ENCODE results near the gene RIN1.

The RIN1 gene

DNA sequence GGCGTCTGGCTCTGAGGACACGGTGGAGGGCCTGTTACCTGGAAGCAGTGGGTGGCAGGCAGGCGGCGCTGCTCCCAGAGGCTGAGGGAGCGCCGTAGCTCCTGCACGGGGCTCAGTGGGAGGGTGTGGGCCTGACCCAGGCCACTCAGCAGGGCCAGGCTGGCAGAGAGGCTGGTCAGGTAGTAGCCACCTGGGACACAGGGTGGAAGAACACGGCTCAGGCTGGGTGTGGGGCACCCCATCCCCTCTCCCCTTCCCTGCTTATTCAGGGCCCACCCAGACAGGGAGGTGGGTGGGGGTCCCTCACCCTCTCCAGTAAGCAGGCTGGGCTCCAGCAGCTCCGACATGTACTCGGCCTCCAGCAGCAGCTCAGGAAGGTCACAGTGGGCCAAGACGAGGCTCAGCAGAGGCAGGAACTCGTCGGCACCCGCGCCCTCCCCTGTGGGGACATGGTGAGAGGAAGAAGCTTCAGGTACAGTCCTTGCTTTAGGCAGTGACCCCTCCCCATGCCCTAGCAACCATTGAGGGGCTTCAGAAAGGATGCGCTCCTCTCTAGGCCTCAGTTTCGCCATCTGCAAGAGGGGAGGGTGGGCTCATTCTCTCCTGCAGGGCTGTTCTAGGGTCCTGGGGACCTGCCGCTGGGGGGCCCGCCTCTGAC is 2.9 kb downstream of the RIN1 start:
- 92 to 96% methylated on average over 19 of the region's 19 CpGs for WGBS, 2 experiments
- H3K4me1 ChIP-seq (ENCODE audit: control insufficient read depth, insufficient read depth, low read length): peaks cover 20% of the 10 kb centered on the region
- no peak overlapping the region for H3K27ac ChIP-seq (ENCODE audit: insufficient read depth, low read depth, low read length, poor library complexity, severe bottlenecking)
- no peaks in the 10 kb centered on the region for H3K9me3 ChIP-seq (ENCODE audit: control insufficient read depth, low read length)
- H3K36me3 ChIP-seq (ENCODE audit: control insufficient read depth, insufficient read depth, low read length): no peaks in the 10 kb centered on the region
- H3K27me3 ChIP-seq (ENCODE audit: control insufficient read depth, insufficient read depth, low read length, poor library complexity, severe bottlenecking): peaks cover 12% of the 10 kb centered on the region
- H3K4me3 ChIP-seq (ENCODE audit: insufficient read depth, low read depth, low read length): no peak overlapping the region

DNA sequence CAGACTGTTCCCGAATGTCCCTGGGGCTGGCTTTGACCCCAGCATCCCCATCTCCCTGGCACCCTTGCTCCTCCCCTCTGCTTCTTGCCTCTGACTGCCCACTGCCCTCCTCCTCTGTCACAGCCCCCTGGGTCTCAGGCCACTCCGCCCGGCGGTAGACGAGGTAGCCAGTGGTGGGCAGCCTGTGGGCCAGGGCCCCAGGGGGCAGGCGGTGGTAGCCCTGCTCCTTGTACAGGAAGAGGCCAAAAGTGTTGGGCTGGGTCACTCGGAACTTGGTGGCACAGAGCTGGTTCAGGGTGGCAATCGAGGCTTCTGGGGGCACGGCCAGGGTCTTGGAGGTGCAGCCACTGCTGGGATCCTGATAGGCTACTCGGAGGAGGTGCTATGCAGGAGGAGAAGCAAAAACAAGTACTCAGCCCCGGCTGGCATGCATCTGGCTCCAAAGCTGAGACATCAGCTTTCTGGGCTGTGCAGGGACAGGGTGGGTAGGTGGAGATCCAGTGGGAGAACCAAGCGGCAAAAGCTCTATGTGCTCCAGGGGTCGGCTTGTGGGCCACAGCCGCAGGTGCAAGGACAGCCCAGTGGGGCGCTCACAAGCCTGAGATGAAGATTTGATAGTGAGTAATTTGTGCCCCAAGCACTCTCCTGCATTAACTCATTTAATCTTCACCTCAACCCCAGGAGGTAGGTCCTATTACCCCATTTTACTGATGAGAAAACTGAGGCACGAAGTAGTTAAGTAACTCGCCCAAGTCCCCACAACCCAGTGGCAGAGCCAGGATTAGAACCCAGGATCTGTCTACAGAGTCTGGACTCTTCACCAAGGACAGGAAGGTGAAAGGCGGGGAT is 3.6 kb downstream of the RIN1 start:
- Histone ChIP-seq H3K27me3 (ENCODE audit: control insufficient read depth, insufficient read depth, low read length, poor library complexity, severe bottlenecking) (peaks cover 12% of the 10 kb centered on the region), H3K9me3 (ENCODE audit: control insufficient read depth, low read length) (no peaks in the 10 kb centered on the region), H3K36me3 (ENCODE audit: control insufficient read depth, insufficient read depth, low read length) (no peaks in the 10 kb centered on the region), H3K27ac (ENCODE audit: insufficient read depth, low read depth, low read length, poor library complexity, severe bottlenecking) (no peak overlapping the region), H3K4me3 (ENCODE audit: insufficient read depth, low read depth, low read length) (no peak overlapping the region), H3K4me1 (ENCODE audit: control insufficient read depth, insufficient read depth, low read length) (peaks cover 20% of the 10 kb centered on the region)
- WGBS, 2 experiments: 82% methylated on average over 18 of the region's 18 CpGs

DNA sequence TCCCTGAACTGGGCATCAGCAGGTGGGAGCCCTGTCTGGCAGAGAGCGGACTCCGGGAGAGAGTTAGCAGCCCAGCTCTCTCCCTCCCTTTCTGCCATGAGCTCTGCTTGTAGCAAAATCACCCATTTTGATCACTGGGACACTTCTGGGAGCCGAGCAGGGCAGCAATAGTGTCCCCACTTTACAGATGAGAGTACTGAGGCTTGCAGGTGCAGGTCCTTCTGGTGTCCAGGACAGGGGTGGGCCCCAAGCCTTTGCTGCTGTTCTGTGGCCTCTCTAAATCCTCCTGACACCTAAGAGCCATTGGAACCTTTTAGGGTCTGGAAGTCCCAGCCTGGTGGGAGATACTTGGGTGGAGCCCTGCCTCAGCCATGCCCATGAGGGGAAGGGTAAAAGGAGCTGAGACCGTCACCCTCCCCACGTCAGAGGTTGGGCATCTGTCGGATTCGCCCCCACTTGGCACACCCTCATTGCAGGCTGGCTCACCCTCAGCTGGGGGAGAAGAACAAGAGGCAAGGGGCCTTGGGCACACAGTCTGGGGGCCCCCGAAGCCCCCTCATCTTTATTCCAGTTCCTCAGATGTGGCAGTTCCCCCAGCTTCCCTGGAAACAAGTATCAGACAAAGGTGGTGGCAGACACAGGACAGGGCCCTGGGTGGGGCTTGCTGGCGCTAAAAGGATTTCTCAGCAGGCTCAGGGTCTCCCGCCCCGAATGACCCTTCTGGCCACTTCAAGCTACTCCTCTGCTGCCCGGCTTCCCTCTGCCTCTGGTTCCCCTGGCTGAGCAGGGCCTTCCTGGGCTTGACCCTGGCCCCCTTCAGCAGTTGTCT is 4.5 kb downstream of the RIN1 start:
- Histone ChIP-seq H3K36me3 (ENCODE audit: control insufficient read depth, insufficient read depth, low read length) (no peaks in the 10 kb centered on the region), H3K4me3 (ENCODE audit: insufficient read depth, low read depth, low read length) (no peak overlapping the region), H3K4me1 (ENCODE audit: control insufficient read depth, insufficient read depth, low read length) (peaks cover 13% of the 10 kb centered on the region), H3K27me3 (ENCODE audit: control insufficient read depth, insufficient read depth, low read length, poor library complexity, severe bottlenecking) (peaks cover 12% of the 10 kb centered on the region), H3K27ac (ENCODE audit: insufficient read depth, low read depth, low read length, poor library complexity, severe bottlenecking) (no peak overlapping the region), H3K9me3 (ENCODE audit: control insufficient read depth, low read length) (no peaks in the 10 kb centered on the region)
- WGBS, 2 experiments: 90 to 93% methylated on average over 12 of the region's 12 CpGs

- Histone ChIP-seq H3K36me3 (ENCODE audit: control insufficient read depth, insufficient read depth, low read length) (no peaks in the 10 kb centered on the region), H3K9me3 (ENCODE audit: control insufficient read depth, low read length) (no peaks in the 10 kb centered on the region), H3K27ac (ENCODE audit: insufficient read depth, low read depth, low read length, poor library complexity, severe bottlenecking) (no peak overlapping the region), H3K4me1 (ENCODE audit: control insufficient read depth, insufficient read depth, low read length) (peaks cover 12% of the 10 kb centered on the region), H3K4me3 (ENCODE audit: insufficient read depth, low read depth, low read length) (no peak overlapping the region), H3K27me3 (ENCODE audit: control insufficient read depth, insufficient read depth, low read length, poor library complexity, severe bottlenecking) (peaks cover 12% of the 10 kb centered on the region)
- 83 to 84% methylated on average over 10 of the region's 10 CpGs for WGBS, 2 experiments
These were observed 5.3 kb downstream of the RIN1 start for GRCh38 chr11:66330931-66331330.

GRCh38 chr11:66329165-66329673 is 7.0 kb downstream of the RIN1 start:
- Histone ChIP-seq H3K4me1 (ENCODE audit: control insufficient read depth, insufficient read depth, low read length) (peaks cover 20% of the 10 kb centered on the region), H3K27ac (ENCODE audit: insufficient read depth, low read depth, low read length, poor library complexity, severe bottlenecking) (no peak overlapping the region), H3K36me3 (ENCODE audit: control insufficient read depth, insufficient read depth, low read length) (no peaks in the 10 kb centered on the region), H3K27me3 (ENCODE audit: control insufficient read depth, insufficient read depth, low read length, poor library complexity, severe bottlenecking) (peaks cover 6% of the 10 kb centered on the region), H3K4me3 (ENCODE audit: insufficient read depth, low read depth, low read length) (no peak overlapping the region), H3K9me3 (ENCODE audit: control insufficient read depth, low read length) (no peaks in the 10 kb centered on the region)
- 89 to 98% methylated on average over 3 of the region's 3 CpGs for WGBS, 2 experiments

DNA sequence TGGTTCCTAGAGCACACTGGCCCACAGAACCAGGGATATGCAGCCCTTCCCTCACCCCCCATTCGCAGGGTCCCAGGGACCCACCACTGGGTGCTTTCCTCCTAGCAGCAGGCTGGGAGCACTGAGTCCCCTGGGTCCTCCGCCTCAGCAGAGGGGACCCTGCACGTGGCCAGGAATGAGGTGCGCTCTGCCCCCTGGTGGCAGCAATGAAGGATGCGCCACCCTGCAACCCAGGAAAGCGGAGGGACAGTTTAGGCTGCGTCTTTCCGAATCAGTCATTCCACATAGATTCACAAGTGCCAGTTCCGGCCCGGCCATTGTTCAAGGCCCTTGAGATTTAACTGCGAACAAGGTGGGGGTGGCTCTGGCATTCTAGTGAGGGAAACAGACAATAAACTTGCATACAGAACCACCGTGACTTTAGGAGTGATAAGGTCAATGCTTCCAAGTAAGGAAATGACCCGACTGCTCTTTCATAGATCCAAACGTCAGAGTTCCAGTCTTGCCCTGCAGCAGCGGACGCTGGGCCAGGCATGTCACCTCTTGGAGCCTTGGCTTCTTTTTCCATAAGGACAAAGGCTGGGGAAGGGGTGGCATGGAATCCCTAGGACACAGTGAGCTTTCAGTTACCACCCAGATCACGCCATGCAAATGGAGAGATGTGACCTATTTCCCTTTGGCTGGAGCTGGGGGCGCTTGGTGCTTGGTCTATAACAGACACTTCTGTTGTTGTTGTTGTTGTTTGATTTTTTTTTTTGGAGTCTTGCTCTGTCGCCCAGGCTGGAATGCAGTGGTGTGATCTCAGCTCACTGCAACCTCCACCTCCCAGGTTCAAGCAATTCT is 7.7 kb downstream of the RIN1 start:
- no peaks in the 10 kb centered on the region for H3K36me3 ChIP-seq (ENCODE audit: control insufficient read depth, insufficient read depth, low read length)
- peaks cover 21% of the 10 kb centered on the region for H3K4me1 ChIP-seq (ENCODE audit: control insufficient read depth, insufficient read depth, low read length)
- H3K27ac ChIP-seq (ENCODE audit: insufficient read depth, low read depth, low read length, poor library complexity, severe bottlenecking): no peak overlapping the region
- H3K9me3 ChIP-seq (ENCODE audit: control insufficient read depth, low read length): no peaks in the 10 kb centered on the region
- H3K4me3 ChIP-seq (ENCODE audit: insufficient read depth, low read depth, low read length): no peak overlapping the region
- WGBS, 2 experiments: 17 to 18% methylated on average over 19 of the region's 19 CpGs
- H3K27me3 ChIP-seq (ENCODE audit: control insufficient read depth, insufficient read depth, low read length, poor library complexity, severe bottlenecking): peaks cover 6% of the 10 kb centered on the region

DNA sequence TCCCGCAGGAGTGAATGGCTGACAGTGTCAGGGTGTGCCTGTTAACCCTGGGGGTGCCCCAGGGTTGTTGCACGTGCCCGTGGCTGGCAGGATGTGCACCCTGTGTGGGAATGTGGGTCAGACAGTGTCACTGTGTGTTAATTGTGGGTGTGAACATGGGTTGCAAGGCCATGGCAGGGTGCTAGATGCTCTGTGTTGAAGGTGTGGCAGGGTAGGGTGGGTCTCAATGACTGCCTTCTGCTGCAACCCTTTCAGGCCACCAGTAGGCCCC is 8.3 kb downstream of the RIN1 start:
- peaks cover 21% of the 10 kb centered on the region for H3K4me1 ChIP-seq (ENCODE audit: control insufficient read depth, insufficient read depth, low read length)

GRCh38 chr11:66327171-66328030 is 8.8 kb downstream of the RIN1 start:
- Histone ChIP-seq H3K27me3 (ENCODE audit: control insufficient read depth, insufficient read depth, low read length, poor library complexity, severe bottlenecking) (peaks cover 6% of the 10 kb centered on the region), H3K27ac (ENCODE audit: insufficient read depth, low read depth, low read length, poor library complexity, severe bottlenecking) (no peak overlapping the region), H3K4me3 (ENCODE audit: insufficient read depth, low read depth, low read length) (no peak overlapping the region), H3K36me3 (ENCODE audit: control insufficient read depth, insufficient read depth, low read length) (no peaks in the 10 kb centered on the region), H3K9me3 (ENCODE audit: control insufficient read depth, low read length) (no peaks in the 10 kb centered on the region), H3K4me1 (ENCODE audit: control insufficient read depth, insufficient read depth, low read length) (peaks cover 21% of the 10 kb centered on the region)
- 89 to 92% methylated on average over 10 of the region's 10 CpGs for WGBS, 2 experiments

More for the DNA sequence above, 8.3 kb downstream of the RIN1 start:
- Histone ChIP-seq H3K4me3 (ENCODE audit: insufficient read depth, low read depth, low read length) (no peak overlapping the region), H3K9me3 (ENCODE audit: control insufficient read depth, low read length) (no peaks in the 10 kb centered on the region), H3K36me3 (ENCODE audit: control insufficient read depth, insufficient read depth, low read length) (no peaks in the 10 kb centered on the region), H3K27ac (ENCODE audit: insufficient read depth, low read depth, low read length, poor library complexity, severe bottlenecking) (no peak overlapping the region), H3K27me3 (ENCODE audit: control insufficient read depth, insufficient read depth, low read length, poor library complexity, severe bottlenecking) (peaks cover 6% of the 10 kb centered on the region)
- 91 to 94% methylated on average over 3 of the region's 3 CpGs for WGBS, 2 experiments
